ENCODE results near the gene AK3. TPM values are rescaled to one million over a fixed set of nuclear protein-coding genes. Genes with fewer than 3 reads are reported as not detected.

The AK3 gene
- total and polyA plus RNA-seq, 2 of the 8 experiments (the other 6 are each of a cell fraction or from before 2014, with no cell fraction given) = 8.9 to 30.0 TPM

DNA sequence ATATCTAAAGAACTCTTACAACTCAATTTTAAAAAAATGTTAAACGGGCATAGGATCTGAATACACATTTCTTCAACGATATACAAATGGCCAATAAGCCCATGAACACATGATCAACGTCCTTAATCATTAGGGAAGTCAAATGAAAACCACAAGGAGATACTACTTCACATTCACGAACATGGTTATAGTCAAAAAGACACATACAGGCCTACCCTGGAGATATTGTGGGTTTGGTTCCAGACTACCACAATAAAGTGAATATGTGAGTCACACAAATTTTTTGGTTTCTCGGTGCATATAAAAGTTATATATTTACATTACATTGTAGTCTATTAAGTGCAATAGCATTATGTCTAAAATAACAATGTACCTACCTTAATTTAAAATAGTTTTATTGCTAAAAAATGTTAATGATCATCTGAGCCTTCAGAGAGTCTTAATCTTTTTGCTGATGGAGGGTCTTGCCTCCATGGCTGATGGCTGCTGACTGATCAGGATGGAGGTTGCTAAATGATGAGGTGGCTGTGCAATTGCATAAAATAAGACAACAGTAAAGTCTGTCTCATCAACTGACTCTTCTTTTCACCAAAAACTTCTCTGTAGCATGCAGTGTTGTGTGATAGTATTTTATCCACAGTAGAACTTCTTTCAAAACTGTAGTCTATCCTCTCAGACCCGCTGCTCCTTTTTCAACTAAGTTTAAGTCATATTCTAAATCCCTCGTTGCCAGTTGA lies 15.1 kb downstream of the AK3 start:
- Histone ChIP-seq H3K36me3 (ENCODE audit: control insufficient read depth in 2 of 4, insufficient read depth in 4 of 4, low read length in 3 of 4) (0 out of 8 replicates have a peak, but pooled peaks cover 0 to 6% (median 0%) of the 10 kb centered on the region in 4 experiments), H2BK15ac (ENCODE audit: low read length) (no peak overlapping the region), H3K9ac (replicated peaks in 1 of 4; ENCODE audit: extremely low read depth in 1 of 4, low read depth in 3 of 4, low read length in 3 of 4) (no peak overlapping the region), H3K4me3 (ENCODE audit: extremely low read depth in 1 of 4, insufficient read depth in 2 of 4, low read depth in 3 of 4, low read length in 4 of 4) (no peak overlapping the region), H2AK5ac (ENCODE audit: low read depth, low read length) (no peak overlapping the region), H3K23ac (ENCODE audit: insufficient read length) (no peak overlapping the region), H3K4ac (replicated peaks; ENCODE audit: insufficient read length, low read depth, low read length) (no peak overlapping the region), H4K20me1 (replicated peaks in 1 of 2; ENCODE audit: control insufficient read depth in 1 of 2, insufficient read depth in 2 of 2, low read length in 2 of 2) (no peaks in the 10 kb centered on the region), H2BK20ac (ENCODE audit: low read length) (no peak overlapping the region), H3K27ac (ENCODE audit: low read depth, low read length) (no peak overlapping the region), H3K9me3 (ENCODE audit: insufficient read depth in 2 of 2, low read depth in 1 of 2, low read length in 1 of 2) (no peaks in the 10 kb centered on the region), H3K27me3 (replicated peaks in 1 of 4; ENCODE audit: control insufficient read depth in 3 of 4, extremely low read depth in 1 of 4, insufficient read depth in 3 of 4, low read length in 3 of 4) (no peaks in the 10 kb centered on the region), H3K56ac (replicated peaks; ENCODE audit: insufficient read length, low read depth, low read length) (no peak overlapping the region), H2BK120ac (replicated peaks; ENCODE audit: low read depth, low read length) (no peak overlapping the region), H2BK5ac (ENCODE audit: low read depth, low read length) (no peak overlapping the region), H3K23me2 (ENCODE audit: low read depth, low read length) (no peaks in the 10 kb centered on the region), H3K4me2 (ENCODE audit: insufficient read depth in 1 of 2, low read depth in 2 of 2, low read length in 2 of 2) (no peak overlapping the region), H3K4me1 (replicated peaks in 1 of 4; ENCODE audit: control insufficient read depth in 3 of 4, insufficient read depth in 4 of 4, low read length in 3 of 4) (no peaks in the 10 kb centered on the region), H3K18ac (ENCODE audit: extremely low read depth, low read length) (no peak overlapping the region), H3K79me1 (ENCODE audit: low read depth, low read length) (no peaks in the 10 kb centered on the region; the same call in 1 of the 2 replicates), H2BK12ac (ENCODE audit: low read depth, low read length) (no peak overlapping the region), H3K14ac (ENCODE audit: insufficient read length) (no peak overlapping the region), H3K79me2 (ENCODE audit: control insufficient read depth in 1 of 2, insufficient read depth in 2 of 2, low read length in 2 of 2) (peaks cover 0 to 11% of the 10 kb centered on the region in 2 experiments; a peak in 2 of 4 replicates), H2AFZ (ENCODE audit: low read length) (no peak overlapping the region), H4K91ac (replicated peaks; ENCODE audit: insufficient read length, low read length) (no peak overlapping the region), H4K8ac (ENCODE audit: extremely low read depth, insufficient read depth, low read length) (no peak overlapping the region), H4K5ac (ENCODE audit: insufficient read length, low read depth, low read length) (no peak overlapping the region)
- ChIA-PET POLR2A (ENCODE audit: partially characterized antibody) (no interaction called here), CTCF (ENCODE audit: partially characterized antibody) (no interaction called here)
- FAIRE-seq = no peak
- 79% methylated on average over 7 of the region's 7 CpGs; no CpG with 5 or more reads in 1 of the 2 experiments for WGBS, 2 experiments (ENCODE audit: extremely low coverage in 1 of 2, insufficient coverage in 1 of 2, insufficient read length in 1 of 2, insufficient replicate concordance in 2 of 2, low coverage in 1 of 2, low lambda C conversion rate in 2 of 2, missing lambda C conversion rate in 1 of 2)
- DNase-seq (ENCODE audit: low read depth in 1 of 2, low spot score in 2 of 2) = no peak
- no peak for TF ChIP-seq RXRA (IDR thresholded peaks at IDR 0.05; ENCODE audit: insufficient read depth, low read depth, low read length)
- TF ChIP-seq POLR2AphosphoS5 (IDR thresholded peaks at IDR 0.05; ENCODE audit: low read depth, low read length) = no peak
- TF ChIP-seq SP4 (IDR thresholded peaks at IDR 0.05; ENCODE audit: low read length) = no peak
- TF ChIP-seq E2F6 (IDR thresholded peaks at IDR 0.05) = no peak
- TF ChIP-seq, protein P1, sequence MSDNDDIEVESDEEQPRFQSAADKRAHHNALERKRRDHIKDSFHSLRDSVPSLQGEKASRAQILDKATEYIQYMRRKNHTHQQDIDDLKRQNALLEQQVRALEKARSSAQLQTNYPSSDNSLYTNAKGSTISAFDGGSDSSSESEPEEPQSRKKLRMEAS (IDR thresholded peaks at IDR 0.05) = no peak
- TF ChIP-seq TAF1 (IDR thresholded peaks at IDR 0.05; ENCODE audit: low read depth, low read length) = no peak
- no peak for TF ChIP-seq CEBPB (IDR thresholded peaks at IDR 0.05; ENCODE audit: low read depth, low read length)
- TF ChIP-seq KDM1A (IDR thresholded peaks at IDR 0.05; ENCODE audit: borderline replicate concordance, low read length) = no peak
- no peak for TF ChIP-seq RNF2 (IDR thresholded peaks at IDR 0.05; ENCODE audit: borderline replicate concordance, low read depth, low read length, missing control alignments, poor library complexity, severe bottlenecking)
- TF ChIP-seq TCF12 (IDR thresholded peaks at IDR 0.05; ENCODE audit: low read depth, low read length) = no peak
- no peak for TF ChIP-seq ASH2L (IDR thresholded peaks at IDR 0.05; ENCODE audit: low read length)
- TF ChIP-seq, protein P2, sequence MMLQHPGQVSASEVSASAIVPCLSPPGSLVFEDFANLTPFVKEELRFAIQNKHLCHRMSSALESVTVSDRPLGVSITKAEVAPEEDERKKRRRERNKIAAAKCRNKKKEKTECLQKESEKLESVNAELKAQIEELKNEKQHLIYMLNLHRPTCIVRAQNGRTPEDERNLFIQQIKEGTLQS (IDR thresholded peaks at IDR 0.05; ENCODE audit: insufficient read depth, low read depth, low read length) = no peak

Measured in H1 (cell line).